GM18507 (cell line): ENCODE measurements around the gene STX10.

Experiments
- DNase-seq: peaks from one replicate; pipeline ENCODE4 v3.0.0; 2011; ENCODE audit warnings: low read depth; ENCODE audit not compliant: insufficient read length; ENCODE audit errors: extremely low spot score
- FAIRE-seq: peaks from 2 replicates; lab custom pipeline; 2011; peaks lifted over from hg19 to GRCh38; lab: Jason Lieb, UNC

Gene STX10

GRCh38 chr19:13102666-13103580 lies 47.3 kb downstream of the STX10 start, which contains the start of gene LYL1:
Gene LYL1, minus strand, starts transcription at chr19:13102858. Its CDS starts 1,687 bp downstream, at chr19:13101171.
- DNase-seq (peak; percentile 63), FAIRE-seq (peak; percentile 88)

DNA sequence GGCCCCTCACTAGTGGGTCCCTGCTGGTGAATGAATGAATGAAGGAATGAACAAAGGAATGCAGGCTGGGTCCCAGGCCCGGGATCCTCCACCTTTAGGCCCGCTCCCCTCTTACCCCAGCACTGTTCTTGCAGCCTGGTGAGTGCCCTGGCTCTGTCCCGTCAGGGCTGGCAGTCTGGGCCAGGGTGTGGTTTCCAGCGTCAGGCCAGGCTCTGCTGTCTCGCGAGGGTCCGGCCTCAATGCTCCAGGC lies 47.8 kb downstream of the STX10 start:
- no peak for FAIRE-seq
- no peak for DNase-seq

- no peak for FAIRE-seq
- no peak for DNase-seq
Observed at GRCh38 chr19:13101590-13102415, 48.4 kb downstream of the STX10 start.

- FAIRE-seq (no peak), DNase-seq (no peak)
Observed at GRCh38 chr19:13100841-13101589, 49.2 kb downstream of the STX10 start.

DNA sequence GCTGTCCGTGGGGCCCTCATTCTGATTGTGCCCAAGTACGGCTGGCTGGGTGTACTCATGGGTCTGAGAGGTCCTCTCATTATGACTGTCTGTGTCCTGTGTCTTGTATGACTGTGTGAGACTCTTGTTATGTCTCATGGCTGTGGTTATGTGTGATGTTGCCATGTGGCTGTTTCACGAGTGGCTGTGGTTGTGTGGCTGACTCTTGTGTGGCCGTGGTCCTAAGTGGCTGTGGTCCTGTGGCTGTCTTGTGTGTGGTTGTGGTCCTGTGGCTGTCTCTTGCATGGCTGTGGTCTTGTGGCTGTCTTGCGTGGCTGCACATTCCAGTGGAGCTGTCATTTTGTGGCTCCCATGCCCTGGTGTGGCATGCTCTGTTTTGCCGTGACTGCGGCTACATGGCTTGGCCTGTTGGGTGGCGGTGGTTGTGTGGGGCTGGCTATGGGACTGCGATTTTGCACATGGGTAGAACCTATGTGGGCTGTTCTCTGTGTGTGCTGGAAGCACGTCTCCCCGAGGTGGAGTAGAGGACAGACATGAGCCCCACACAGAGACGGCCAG lies 50.1 kb downstream of the STX10 start:
- peak; percentile 70 for DNase-seq
- FAIRE-seq = peak; percentile 87

GRCh38 chr19:13099073-13099999 lies 50.8 kb downstream of the STX10 start:
- DNase-seq (no peak), FAIRE-seq (peak; percentile 85)

DNA sequence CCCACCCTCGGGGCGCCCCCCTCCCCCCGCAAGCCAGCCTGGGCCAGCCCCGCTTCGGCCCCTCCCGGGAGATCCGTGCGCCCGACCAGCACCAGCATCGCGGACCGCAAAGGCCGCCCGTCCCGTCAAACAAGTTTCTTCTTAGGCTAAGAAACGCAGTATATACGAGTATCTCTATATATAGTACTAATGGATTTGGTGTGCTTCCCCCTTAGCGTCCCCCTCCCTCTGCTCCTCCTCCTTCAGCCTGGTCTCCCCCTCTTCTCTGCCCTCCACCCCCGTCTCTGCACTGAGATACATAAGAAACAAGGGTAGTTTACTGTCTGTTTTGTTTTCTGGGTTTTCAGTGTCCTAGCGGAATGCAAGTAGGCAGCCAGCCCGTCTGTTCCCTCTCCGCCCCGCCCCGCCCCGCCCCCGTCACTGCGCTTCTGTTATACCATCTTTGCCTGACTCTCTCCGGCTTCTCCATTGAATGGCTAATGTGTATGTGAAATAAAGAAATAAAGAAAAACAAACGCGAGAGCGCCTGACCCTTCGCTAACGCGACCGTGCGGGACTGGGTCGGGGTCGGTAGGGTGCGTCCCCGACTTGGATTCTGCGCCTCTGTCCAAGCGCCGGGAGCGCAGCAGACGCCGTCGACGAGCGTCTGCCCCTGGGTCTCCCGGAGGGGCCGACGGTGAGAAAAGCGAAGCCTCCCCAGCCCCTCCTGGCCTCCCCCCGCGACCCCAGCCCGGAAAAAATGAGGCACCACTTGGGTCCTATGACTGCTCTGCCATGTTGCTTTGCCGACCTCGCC lies 51.7 kb downstream of the STX10 start:
- FAIRE-seq (no peak), DNase-seq (no peak)

- DNase-seq (no peak), FAIRE-seq (no peak)
Observed at GRCh38 chr19:13097463-13098258, 52.5 kb downstream of the STX10 start.

DNA sequence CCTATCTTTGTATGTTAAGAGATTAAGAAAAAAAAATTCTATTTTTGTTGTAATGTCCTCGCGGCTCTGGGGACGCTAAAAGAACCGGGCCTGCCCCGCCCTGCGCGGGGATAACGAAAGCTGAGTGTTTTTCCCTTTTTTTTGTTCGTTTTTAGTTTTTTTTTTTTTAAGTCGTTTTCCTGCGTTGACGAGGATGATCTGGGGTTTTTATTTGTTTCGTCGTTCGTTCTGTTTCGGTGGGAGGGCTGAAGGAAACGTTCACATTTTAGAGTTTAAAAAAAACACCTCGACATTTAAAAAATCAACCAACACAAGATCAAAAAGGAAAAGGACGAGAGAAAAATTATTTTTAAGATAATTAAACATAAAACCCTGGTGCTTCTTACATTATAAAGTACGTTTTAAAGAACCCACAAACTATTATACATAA lies 53.1 kb downstream of the STX10 start:
- DNase-seq (no peak), FAIRE-seq (no peak)

DNA sequence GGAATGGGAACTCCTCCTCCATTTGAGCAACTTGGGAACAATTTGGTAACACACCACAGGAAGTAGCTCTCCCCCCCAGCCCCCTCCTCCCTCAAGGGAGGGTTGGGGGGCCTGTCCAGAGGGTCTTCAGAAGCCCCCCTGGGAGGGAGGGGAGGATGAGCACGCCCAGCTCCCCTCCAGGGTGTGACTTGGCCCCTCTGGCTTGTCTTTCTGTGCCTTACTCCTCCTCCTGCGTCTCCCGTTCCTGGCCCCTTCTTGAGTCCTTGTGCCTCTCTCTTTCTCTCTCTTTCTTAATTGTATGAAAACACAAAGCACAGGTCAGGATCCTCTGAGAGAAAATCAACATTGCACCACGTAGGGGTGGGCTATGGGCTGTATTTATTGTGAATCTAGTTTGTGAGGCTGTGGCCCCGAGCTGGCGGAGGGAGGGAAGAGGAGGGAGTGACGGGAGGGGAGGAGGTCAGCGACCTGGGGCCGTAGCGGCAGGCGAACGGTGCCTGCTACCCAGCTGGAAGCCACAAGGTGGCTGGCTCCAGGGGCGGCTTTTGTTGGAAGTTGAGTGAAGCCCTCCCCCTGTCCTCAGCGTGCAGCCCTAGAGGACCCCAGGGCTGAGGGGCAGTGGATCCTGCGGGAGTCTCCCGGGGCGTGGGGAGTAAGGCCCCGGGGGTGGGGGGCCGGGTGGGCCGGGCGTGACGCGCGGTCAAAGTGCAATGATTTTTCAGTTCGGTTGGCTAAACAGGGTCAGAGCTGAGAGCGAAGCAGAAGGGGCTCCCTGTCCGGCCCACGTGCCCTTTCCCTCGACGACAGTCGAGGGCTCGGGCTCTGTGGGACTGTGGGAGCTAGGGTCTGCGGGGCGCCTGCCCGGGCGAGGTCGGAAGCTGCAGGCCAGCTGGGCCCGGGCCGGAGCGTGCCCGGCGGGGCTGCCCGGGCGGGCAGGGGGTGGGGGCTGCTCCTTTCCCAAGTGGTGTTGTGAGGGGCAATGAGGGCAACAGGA lies 53.9 kb downstream of the STX10 start:
- FAIRE-seq (no peak), DNase-seq (no peak)

DNA sequence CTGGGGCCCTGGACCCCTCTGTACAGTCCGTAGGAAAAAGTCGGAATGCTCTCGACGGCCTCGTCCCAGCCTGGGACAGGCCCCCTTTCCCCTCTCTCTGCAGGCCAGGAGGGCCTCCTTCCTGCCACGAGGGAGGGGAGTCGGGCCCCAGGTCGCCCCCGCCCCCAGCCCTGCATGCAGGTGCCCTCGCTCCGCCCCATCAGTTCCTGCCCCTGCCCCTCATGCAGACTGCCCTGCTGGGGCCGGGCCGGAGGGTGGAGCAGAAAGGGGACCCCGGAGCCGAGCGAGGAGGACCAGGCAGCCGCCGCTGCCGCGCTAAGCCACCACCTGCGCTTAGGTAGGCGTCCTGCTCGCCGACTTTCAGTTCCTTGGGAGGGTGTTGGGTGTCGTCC lies 54.8 kb downstream of the STX10 start:
- no peak for DNase-seq
- FAIRE-seq = no peak

GRCh38 chr19:13094771-13095392 lies 55.3 kb downstream of the STX10 start:
- no peak for FAIRE-seq
- no peak for DNase-seq

DNA sequence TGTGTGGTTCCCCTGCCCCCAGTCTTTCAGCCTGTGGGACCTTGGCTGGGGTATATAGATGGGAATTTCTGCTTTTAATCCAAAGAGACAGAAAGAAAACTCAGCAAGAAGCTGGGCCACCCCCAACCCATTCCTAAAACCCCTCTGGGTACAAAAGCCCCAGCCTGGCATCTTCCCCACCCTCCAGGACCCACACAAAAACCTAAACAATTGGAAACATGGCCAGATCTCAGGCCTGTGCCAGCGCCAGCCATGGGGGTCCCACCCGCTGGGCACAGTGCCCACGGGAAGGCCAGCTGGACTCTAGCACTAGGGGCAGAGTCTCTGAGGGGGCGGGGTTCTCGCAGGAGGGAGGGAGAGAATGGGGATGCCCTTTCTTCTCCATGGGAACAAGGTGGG lies 56.1 kb downstream of the STX10 start:
- no peak for DNase-seq
- FAIRE-seq = no peak
